Progenitor cell of endocrine pancreas (in vitro differentiated cells): ENCODE results near the gene DNM2. TPM values are rescaled to one million over a fixed set of nuclear protein-coding genes. Genes with fewer than 3 reads are reported as not detected.
A peak's percentile ranks its signal among the peaks of the same experiment; 100 is the strongest.

ENCODE experiments used
- DNase-seq: peaks from one replicate; pipeline ENCODE4 v3.0.0; 2021; ENCODE audit warnings: low spot score; ENCODE audit not compliant: unreplicated experiment
- H3K27ac Mint-ChIP-seq: 2 replicates; pipeline ENCODE4 v1.8.0; 2021; ENCODE audit warnings: mild to moderate bottlenecking, moderate library complexity, mixed read lengths
- H3K27me3 Mint-ChIP-seq: 2 replicates; pipeline ENCODE4 v1.8.0; 2021; ENCODE audit warnings: mixed read lengths
- H3K36me3 Mint-ChIP-seq: 2 replicates; pipeline ENCODE4 v1.8.0; 2022; ENCODE audit warnings: mixed read lengths; ENCODE audit not compliant: insufficient read depth
- H3K4me1 Mint-ChIP-seq: 2 replicates; pipeline ENCODE4 v1.8.0; 2021; ENCODE audit warnings: low read depth, mixed read lengths
- H3K4me3 Mint-ChIP-seq: 2 replicates; pipeline ENCODE4 v1.8.0; 2021; ENCODE audit warnings: low read depth, mild to moderate bottlenecking, moderate library complexity, mixed read lengths
- H3K9me3 Mint-ChIP-seq: 2 replicates; pipeline ENCODE4 v1.8.0; 2021; ENCODE audit warnings: low read depth, mixed read lengths
- total RNA-seq: library from RNA; stranded (reverse); gene quantifications from 2 replicates; pipeline ENCODE4 v1.2.1, GENCODE V29; 2021
- TF ChIP-seq, protein P1 (sequence below): fragments of 200-600 bp; sonication (generic); IDR thresholded peaks from one replicate; pipeline ENCODE4 v1.5.0; 2021; ENCODE audit warnings: antibody characterized with exemption, mild to moderate bottlenecking; ENCODE audit not compliant: unreplicated experiment

DNM2 gene
- total RNA-seq, 1 donor from 2014 or later = 124 TPM

DNA sequence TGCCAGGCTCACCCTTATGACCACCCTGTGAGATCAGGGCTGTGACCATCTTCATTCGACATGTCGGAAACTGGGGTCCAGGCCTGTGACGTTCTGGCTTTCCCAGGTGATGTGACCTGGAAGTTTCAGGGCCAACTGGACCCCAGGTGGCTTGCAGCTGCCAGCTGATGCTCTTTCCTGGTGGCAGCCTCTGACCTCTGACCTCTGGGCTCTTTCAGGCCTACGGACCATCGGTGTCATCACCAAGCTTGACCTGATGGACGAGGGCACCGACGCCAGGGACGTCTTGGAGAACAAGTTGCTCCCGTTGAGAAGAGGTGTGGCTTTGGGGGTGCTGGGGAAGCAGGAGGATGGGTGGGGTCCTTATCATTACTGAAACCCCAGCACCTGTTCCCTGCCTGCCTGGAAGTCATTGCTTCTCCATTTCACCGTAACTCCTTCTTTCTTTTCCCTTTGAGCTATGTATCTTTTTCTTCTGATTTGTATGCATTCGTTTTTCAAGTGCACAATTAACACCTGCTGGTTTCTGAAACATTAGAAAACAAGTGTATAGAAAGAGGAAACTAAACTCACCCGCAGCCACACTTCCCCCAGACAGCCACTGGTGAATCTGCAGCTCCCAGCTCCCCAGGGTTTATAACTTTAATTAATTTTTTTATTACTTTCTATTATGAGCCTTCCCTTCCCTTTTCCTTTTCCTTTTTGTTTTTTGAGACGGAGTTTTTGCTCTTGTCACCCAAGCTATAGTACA lies 59.2 kb downstream of the DNM2 start:
- no peak overlapping the region for H3K4me3 Mint-ChIP-seq
- no peak for DNase-seq
- H3K4me1 Mint-ChIP-seq = no peaks in the 10 kb centered on the region
- TF ChIP-seq, protein P1, sequence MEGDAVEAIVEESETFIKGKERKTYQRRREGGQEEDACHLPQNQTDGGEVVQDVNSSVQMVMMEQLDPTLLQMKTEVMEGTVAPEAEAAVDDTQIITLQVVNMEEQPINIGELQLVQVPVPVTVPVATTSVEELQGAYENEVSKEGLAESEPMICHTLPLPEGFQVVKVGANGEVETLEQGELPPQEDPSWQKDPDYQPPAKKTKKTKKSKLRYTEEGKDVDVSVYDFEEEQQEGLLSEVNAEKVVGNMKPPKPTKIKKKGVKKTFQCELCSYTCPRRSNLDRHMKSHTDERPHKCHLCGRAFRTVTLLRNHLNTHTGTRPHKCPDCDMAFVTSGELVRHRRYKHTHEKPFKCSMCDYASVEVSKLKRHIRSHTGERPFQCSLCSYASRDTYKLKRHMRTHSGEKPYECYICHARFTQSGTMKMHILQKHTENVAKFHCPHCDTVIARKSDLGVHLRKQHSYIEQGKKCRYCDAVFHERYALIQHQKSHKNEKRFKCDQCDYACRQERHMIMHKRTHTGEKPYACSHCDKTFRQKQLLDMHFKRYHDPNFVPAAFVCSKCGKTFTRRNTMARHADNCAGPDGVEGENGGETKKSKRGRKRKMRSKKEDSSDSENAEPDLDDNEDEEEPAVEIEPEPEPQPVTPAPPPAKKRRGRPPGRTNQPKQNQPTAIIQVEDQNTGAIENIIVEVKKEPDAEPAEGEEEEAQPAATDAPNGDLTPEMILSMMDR = no peak
- no peaks in the 10 kb centered on the region for H3K9me3 Mint-ChIP-seq
- H3K36me3 Mint-ChIP-seq = peaks cover 16% of the 10 kb centered on the region
- no peak overlapping the region for H3K27ac Mint-ChIP-seq
- no peaks in the 10 kb centered on the region for H3K27me3 Mint-ChIP-seq

DNA sequence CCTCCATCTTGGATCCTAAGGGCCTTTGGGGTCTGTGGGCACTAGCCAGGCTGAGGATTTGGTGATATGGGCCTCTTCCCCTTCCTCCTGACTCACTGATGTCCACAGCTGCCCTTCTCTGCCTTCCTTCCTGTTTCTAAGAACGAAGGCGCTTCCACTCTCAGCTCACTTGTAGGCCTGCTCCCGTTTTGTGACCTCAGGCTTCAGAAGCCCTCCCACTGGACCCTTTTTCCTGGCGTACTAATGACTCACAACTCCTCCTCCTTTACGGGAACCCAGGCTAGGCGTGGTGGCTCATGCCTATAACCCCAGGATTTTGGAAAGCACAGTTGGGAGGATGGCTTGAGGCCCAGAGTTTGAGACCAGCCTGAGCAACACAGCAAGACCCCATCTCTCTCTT lies 62.5 kb downstream of the DNM2 start:
- H3K9me3 Mint-ChIP-seq = no peaks in the 10 kb centered on the region
- no peaks in the 10 kb centered on the region for H3K4me1 Mint-ChIP-seq
- TF ChIP-seq, protein P1 = no peak
- H3K27me3 Mint-ChIP-seq = no peaks in the 10 kb centered on the region
- no peak for DNase-seq
- H3K27ac Mint-ChIP-seq = no peak overlapping the region
- H3K36me3 Mint-ChIP-seq = peaks cover 23% of the 10 kb centered on the region
- H3K4me3 Mint-ChIP-seq = no peak overlapping the region

DNA sequence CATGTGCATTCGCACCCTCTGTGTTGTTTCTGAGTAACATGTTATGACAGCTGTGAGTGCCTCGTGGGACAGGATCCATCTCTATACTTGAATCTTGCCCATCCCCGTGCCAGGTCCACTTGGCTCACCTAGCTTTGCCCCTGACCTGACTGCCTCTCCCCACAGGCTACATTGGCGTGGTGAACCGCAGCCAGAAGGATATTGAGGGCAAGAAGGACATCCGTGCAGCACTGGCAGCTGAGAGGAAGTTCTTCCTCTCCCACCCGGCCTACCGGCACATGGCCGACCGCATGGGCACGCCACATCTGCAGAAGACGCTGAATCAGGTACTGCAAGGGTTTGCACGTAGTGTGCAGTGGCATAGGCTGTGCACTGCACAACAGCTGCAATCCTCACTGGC lies 64.9 kb downstream of the DNM2 start:
- H3K4me3 Mint-ChIP-seq = no peak overlapping the region
- no peaks in the 10 kb centered on the region for H3K27me3 Mint-ChIP-seq
- H3K9me3 Mint-ChIP-seq = no peaks in the 10 kb centered on the region
- no peak overlapping the region for H3K27ac Mint-ChIP-seq
- DNase-seq = no peak
- H3K36me3 Mint-ChIP-seq = peaks cover 30% of the 10 kb centered on the region
- TF ChIP-seq, protein P1 = no peak
- H3K4me1 Mint-ChIP-seq = no peaks in the 10 kb centered on the region

GRCh38 chr19:10784257-10784656 lies 66.4 kb downstream of the DNM2 start:
- TF ChIP-seq, protein P1 = no peak
- H3K27me3 Mint-ChIP-seq = no peaks in the 10 kb centered on the region
- no peaks in the 10 kb centered on the region for H3K9me3 Mint-ChIP-seq
- no peak overlapping the region for H3K4me3 Mint-ChIP-seq
- no peak for DNase-seq
- H3K4me1 Mint-ChIP-seq = no peaks in the 10 kb centered on the region
- H3K27ac Mint-ChIP-seq = peak overlapping the region; percentile 51
- peaks cover 31% of the 10 kb centered on the region for H3K36me3 Mint-ChIP-seq

DNA sequence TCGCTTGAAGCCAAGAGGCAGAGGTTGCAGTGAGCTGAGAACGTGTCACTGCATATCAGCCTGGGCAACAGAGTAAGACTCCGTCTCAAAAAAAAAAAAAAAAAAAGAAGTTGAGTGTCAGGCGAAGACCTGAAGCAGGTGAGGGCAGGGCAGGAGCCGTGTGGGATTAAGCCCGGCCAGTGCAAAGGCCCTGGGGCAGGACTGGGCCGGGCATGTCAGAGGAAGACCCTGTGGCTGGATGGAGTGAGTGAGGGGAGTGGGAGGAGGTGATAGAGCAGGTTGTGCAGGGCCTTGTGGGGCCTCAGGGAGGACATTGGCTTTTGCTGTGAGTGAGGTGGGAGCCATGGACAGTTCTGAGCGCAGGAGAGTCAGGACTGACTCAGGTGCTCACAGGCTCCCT lies 70.3 kb downstream of the DNM2 start:
- Mint-ChIP-seq H3K36me3 (peaks cover 22% of the 10 kb centered on the region), H3K4me1 (no peaks in the 10 kb centered on the region), H3K9me3 (no peaks in the 10 kb centered on the region), H3K27me3 (no peaks in the 10 kb centered on the region), H3K27ac (no peak overlapping the region), H3K4me3 (no peak overlapping the region)
- no peak for DNase-seq
- TF ChIP-seq, protein P1 = no peak
